Fibroblast of pulmonary artery (primary cell): ENCODE results near the gene ZMYM3.

Experiments
- DNase-seq: peaks from one replicate; pipeline ENCODE4 v3.0.0-alpha.2; 2010; ENCODE audit warnings: low read depth
- H3K4me3 ChIP-seq: replicated peaks from 2 replicates; pipeline ENCODE4 v1.5.1; 2011; ENCODE audit warnings: low read depth, mild to moderate bottlenecking, control low read depth, low read length, moderate library complexity
- TF ChIP-seq, protein P1 (sequence below): IDR thresholded peaks from 2 replicates; pipeline ENCODE4 v1.5.1; 2011; ENCODE audit warnings: mild to moderate bottlenecking, control low read depth, low read length, inconsistent platforms; ENCODE audit errors: missing control alignments

ZMYM3 gene

DNA sequence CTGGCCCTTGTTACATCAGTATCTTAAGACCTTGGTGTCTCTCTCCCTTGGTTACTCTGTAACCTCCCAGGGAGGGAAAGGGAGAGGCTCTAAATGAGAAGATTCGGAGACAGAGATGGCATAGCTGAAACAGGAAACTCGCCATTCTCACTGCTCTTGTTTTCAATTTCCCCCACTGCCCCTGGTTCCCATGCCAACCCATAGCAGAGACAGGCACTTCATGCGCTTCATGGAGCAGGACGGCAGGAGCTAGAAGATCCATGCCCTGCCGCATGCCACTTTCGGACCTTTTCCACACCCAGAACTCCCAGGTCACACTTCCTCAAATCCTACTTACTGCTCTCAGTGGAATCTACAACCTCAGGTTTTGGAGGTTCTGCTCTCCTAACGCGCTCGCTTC lies 3.1 kb downstream of the ZMYM3 start:
- no peak for DNase-seq
- no peak overlapping the region for H3K4me3 ChIP-seq
- TF ChIP-seq, protein P1, sequence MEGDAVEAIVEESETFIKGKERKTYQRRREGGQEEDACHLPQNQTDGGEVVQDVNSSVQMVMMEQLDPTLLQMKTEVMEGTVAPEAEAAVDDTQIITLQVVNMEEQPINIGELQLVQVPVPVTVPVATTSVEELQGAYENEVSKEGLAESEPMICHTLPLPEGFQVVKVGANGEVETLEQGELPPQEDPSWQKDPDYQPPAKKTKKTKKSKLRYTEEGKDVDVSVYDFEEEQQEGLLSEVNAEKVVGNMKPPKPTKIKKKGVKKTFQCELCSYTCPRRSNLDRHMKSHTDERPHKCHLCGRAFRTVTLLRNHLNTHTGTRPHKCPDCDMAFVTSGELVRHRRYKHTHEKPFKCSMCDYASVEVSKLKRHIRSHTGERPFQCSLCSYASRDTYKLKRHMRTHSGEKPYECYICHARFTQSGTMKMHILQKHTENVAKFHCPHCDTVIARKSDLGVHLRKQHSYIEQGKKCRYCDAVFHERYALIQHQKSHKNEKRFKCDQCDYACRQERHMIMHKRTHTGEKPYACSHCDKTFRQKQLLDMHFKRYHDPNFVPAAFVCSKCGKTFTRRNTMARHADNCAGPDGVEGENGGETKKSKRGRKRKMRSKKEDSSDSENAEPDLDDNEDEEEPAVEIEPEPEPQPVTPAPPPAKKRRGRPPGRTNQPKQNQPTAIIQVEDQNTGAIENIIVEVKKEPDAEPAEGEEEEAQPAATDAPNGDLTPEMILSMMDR, result no peak

DNA sequence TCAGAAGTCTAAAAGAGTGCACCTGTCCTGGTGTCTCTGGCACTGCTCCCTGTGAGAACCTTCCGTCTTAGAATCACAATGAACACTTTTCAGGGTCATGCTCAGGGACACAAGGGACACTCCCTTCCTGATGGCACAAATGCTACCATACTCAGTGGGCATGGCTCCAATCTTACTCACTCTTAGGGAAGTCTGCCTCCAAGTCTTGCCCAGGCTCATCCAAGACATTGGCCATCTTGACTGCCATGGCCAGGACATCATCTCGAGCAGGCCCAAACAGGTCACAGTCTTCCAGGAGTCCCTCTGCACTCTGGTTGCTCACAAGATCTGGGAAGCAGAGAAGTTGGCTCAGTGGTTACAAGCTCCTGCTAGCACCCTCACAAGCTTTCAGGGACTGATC lies 8.8 kb downstream of the ZMYM3 start:
- H3K4me3 ChIP-seq, result no peak overlapping the region
- DNase-seq, result no peak
- TF ChIP-seq, protein P1, result no peak

DNA sequence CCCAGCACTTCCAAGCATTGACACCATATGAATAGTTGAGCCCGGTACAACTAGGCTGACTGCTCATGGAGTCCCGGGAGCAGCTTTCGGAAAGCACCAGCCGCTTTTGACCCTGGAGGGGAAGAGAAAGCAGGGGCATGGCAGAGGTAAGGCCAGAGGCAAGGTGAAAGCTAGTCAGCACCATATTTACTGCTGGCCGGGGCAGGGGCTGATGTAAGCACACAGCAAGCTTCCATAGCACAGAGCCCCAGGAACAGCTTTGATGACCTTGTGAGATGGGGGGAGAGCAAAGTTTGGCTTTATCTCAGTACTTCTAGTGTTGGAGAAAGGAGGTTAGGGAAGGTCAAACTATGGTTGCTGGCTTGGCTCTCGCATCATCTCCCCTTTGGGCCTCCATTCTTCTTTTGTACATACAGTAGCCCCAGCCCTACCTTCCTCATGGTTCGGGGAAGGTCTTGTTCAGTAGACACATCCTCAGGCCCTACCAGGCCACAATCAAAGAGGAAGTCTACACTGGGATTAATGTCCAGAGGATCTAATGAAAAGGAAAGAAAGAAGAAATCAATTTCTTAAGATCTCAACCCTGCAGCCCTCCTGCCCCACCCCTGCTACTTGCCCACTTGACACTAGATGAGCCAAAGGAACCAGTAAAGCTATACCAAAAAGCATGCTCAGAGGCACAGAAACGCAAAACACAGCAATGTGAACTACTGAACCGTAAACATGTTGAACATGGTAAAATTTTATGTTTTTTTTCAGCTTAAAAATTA lies 9.4 kb downstream of the ZMYM3 start:
- H3K4me3 ChIP-seq, result no peak overlapping the region
- DNase-seq, result no peak
- TF ChIP-seq, protein P1, result no peak

GRCh38 chrX:71241301-71241700 lies 12.6 kb downstream of the ZMYM3 start:
- H3K4me3 ChIP-seq, result no peak overlapping the region
- TF ChIP-seq, protein P1, result no peak
- no peak for DNase-seq

DNA sequence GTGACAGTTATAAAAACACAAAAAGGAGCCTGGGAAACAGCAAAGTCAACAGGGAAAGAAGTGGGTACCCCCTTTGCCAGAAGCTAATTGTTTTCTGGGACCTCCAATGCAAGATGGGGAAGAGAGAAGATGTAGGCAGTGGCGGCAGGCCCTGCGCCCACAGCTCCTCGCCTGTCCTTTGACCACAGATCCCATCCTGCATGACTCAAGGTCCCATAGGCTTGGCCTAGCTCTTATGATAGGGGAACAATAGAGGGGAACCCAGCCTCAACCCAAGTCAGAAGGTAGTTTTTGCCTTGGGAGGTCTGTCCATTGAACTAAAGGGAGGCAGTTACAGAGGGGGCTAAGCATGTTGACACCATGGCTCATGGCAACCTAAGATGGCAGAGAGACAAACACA lies 14.2 kb downstream of the ZMYM3 start:
- TF ChIP-seq, protein P1, result no peak
- DNase-seq, result no peak
- H3K4me3 ChIP-seq, result no peak overlapping the region

DNA sequence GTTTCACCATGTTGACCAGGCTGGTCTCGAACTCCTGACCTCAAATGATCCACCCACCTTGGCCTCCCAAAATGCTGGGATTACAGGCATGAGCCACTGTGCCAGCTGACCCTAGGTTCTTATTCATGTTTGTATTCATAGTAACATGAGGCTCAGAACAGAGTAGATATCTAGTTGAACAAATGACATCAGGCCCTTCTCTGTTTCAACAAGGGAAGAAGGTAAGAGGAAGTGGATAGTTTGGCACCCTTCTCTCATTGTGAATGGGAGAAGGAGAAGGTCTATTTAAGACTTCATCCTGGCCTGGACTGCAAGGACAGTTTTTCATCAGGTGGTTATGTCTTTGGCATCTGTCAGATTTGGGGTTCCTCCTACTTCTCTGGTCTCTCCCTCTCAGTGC lies 17.1 kb downstream of the ZMYM3 start:
- DNase-seq, result no peak
- TF ChIP-seq, protein P1, result no peak
- H3K4me3 ChIP-seq, result no peak overlapping the region

GRCh38 chrX:71235482-71235881 lies 18.5 kb downstream of the ZMYM3 start:
- TF ChIP-seq, protein P1, result no peak
- DNase-seq, result no peak
- H3K4me3 ChIP-seq, result no peak overlapping the region
